HCT116 (cell line): ENCODE measurements around the gene TMEM116. TPM values are rescaled to one million over a fixed set of nuclear protein-coding genes. Genes with fewer than 3 reads are reported as not detected.

Experiments used
- ATAC-seq: fragments of 200-7000 bp; cut with Tn5 transposase; 2 replicates; pipeline ENCODE4 v1.9.1; 2020; ENCODE audit warnings: mild to moderate bottlenecking, moderate library complexity
- BruUV-seq: library from RNA; stranded (reverse); fragments of 400-500 nt; replicated peaks from 2 replicates; lab custom pipeline; 2021; lab: Mats Ljungman, UMichigan
- CTCF ChIA-PET: fragments of 300-600 bp; sonication (Branson Sonifier 250); formaldehyde crosslinking; loops from one replicate; lab custom pipeline; 2021; ENCODE audit warnings: antibody characterized with exemption; lab: Charles Lee
- POLR2A ChIA-PET: fragments of 300-600, 350-600 bp; sonication (Branson Sonifier 250); formaldehyde crosslinking; loops from one replicate; lab custom pipeline; 2021; ENCODE audit warnings: antibody characterized with exemption; lab: Charles Lee
- RAD21 ChIA-PET, 2 experiments: fragments of 300-600 bp; sonication (Branson Sonifier 250); formaldehyde crosslinking; loops; one replicate each; lab custom pipeline; 2023; ENCODE audit warnings: low total read pairs in 2 of 2; ENCODE audit not compliant: uncharacterized antibody in 2 of 2, unreplicated experiment in 2 of 2, low non-redundant PET in 1 of 2; lab: Charles Lee
- DNase-seq: peaks from one replicate; pipeline ENCODE4 v3.0.0-alpha.2; 2010; ENCODE audit warnings: low read depth, low spot score
- H2AFZ ChIP-seq: fragments of 200-600 bp; shearing (Covaris generic), sonication (generic); 2 replicates; pipeline ENCODE4 v1.6.1; 2017; ENCODE audit warnings: low read depth, mixed run types, mixed read lengths, antibody characterized with exemption, low read length; ENCODE audit not compliant: poor library complexity, severe bottlenecking
- H3K27ac ChIP-seq: 2 replicates; pipeline ENCODE4 v1.5.1; 2012; ENCODE audit warnings: low read depth, low read length
- H3K27me3 ChIP-seq: fragments of 200-600 bp; sonication (generic); 2 replicates; pipeline ENCODE4 v1.6.1; 2016; ENCODE audit warnings: mixed run types, low read length, mixed read lengths; ENCODE audit not compliant: insufficient read depth
- H3K36me3 ChIP-seq, 2 experiments: fragments of 200-500 bp in 1 of 2; fragments of 200-600 bp in 1 of 2; sonication (Bioruptor generic) in 1 of 2; sonication (generic) in 1 of 2; 2 replicates each; pipeline versions ENCODE4 v1.5.1 to v1.6.1; 2014 to 2016; ENCODE audit warnings: low read length in 2 of 2, inconsistent platforms in 1 of 2, mixed read lengths in 1 of 2, mixed run types in 1 of 2; ENCODE audit not compliant: insufficient read depth in 2 of 2, control insufficient read depth in 1 of 2
- H3K4me1 ChIP-seq, 2 experiments: fragments of 200-600 bp in 1 of 2; sonication (generic) in 1 of 2; 2 replicates each; pipeline versions ENCODE4 v1.5.1 to v1.6.1; 2012 to 2017; ENCODE audit warnings: low read length in 2 of 2, inconsistent platforms in 1 of 2, mild to moderate bottlenecking in 1 of 2, mixed read lengths in 1 of 2, mixed run types in 1 of 2, moderate library complexity in 1 of 2; ENCODE audit not compliant: insufficient read depth in 2 of 2, control insufficient read depth in 1 of 2
- H3K4me2 ChIP-seq: fragments of 200-600 bp; sonication (generic); 2 replicates; pipeline ENCODE4 v1.6.1; 2017; ENCODE audit warnings: mixed run types, low read length, mixed read lengths
- H3K4me3 ChIP-seq, 2 experiments: fragments of 200-600 bp in 1 of 2; sonication (generic) in 1 of 2; replicated peaks in 1 of 2; 2 replicates each; pipeline ENCODE4 v1.5.1; 2011 to 2016; ENCODE audit warnings: low read length in 2 of 2, control low read depth in 1 of 2, low read depth in 1 of 2, mild to moderate bottlenecking in 1 of 2, mixed read lengths in 1 of 2, mixed run types in 1 of 2
- H3K79me2 ChIP-seq: fragments of 200-600 bp; sonication (generic); 2 replicates; pipeline ENCODE4 v1.6.1; 2017; ENCODE audit warnings: mild to moderate bottlenecking, mixed run types, low read length, moderate library complexity, mixed read lengths; ENCODE audit not compliant: insufficient read depth
- H3K9ac ChIP-seq: fragments of 200-600 bp; sonication (generic); 2 replicates; pipeline ENCODE4 v1.6.1; 2016; ENCODE audit warnings: low read length, mixed read lengths
- H3K9me2 ChIP-seq: fragments of 200-600 bp; sonication (generic), shearing (Covaris generic); 2 replicates; pipeline ENCODE4 v1.6.1; 2017; ENCODE audit warnings: mixed run types, mild to moderate bottlenecking, moderate library complexity; ENCODE audit not compliant: insufficient read depth
- H3K9me3 ChIP-seq, 2 experiments: fragments of 200-500 bp in 1 of 2; fragments of 200-600 bp in 1 of 2; sonication (Bioruptor generic) in 1 of 2; sonication (generic) in 1 of 2; 2 replicates each; pipeline ENCODE4 v1.6.1; 2014 to 2017; ENCODE audit warnings: low read length in 2 of 2, mixed read lengths in 2 of 2, inconsistent platforms in 1 of 2, low read depth in 1 of 2, mild to moderate bottlenecking in 1 of 2, mixed run types in 1 of 2, moderate library complexity in 1 of 2; ENCODE audit not compliant: control insufficient read depth in 1 of 2, insufficient read depth in 1 of 2
- H4K20me1 ChIP-seq: fragments of 200-600 bp; sonication (generic), shearing (Covaris generic); 2 replicates; pipeline ENCODE4 v1.6.1; 2017; ENCODE audit warnings: mixed run types, mild to moderate bottlenecking, moderate library complexity; ENCODE audit not compliant: insufficient read depth
- CEBPB ChIP-seq: IDR thresholded peaks from 2 replicates; pipeline ENCODE4 v1.6.1; 2012; ENCODE audit warnings: low read depth
- EGR1 ChIP-seq: IDR thresholded peaks from 2 replicates; pipeline ENCODE4 v1.6.1; 2012; ENCODE audit warnings: low read depth
- ELF1 ChIP-seq: IDR thresholded peaks from 2 replicates; pipeline ENCODE4 v1.6.1; 2012; ENCODE audit warnings: low read depth, borderline replicate concordance
- FOSL1 ChIP-seq: IDR thresholded peaks from 2 replicates; pipeline ENCODE4 v1.6.1; 2012; ENCODE audit warnings: low read depth
- JUND ChIP-seq: IDR thresholded peaks from 2 replicates; pipeline ENCODE4 v1.6.1; 2012
- POLR2A ChIP-seq: IDR thresholded peaks from 2 replicates; pipeline ENCODE4 v1.7.0; 2011; ENCODE audit warnings: borderline replicate concordance; ENCODE audit not compliant: insufficient read depth, insufficient read length; ENCODE audit errors: extremely low read depth
- POLR2AphosphoS5 ChIP-seq: IDR thresholded peaks from 2 replicates; pipeline ENCODE4 v1.6.1; 2011; ENCODE audit warnings: mild to moderate bottlenecking, low read depth, low read length, moderate library complexity
- SIN3A ChIP-seq: IDR thresholded peaks from 2 replicates; pipeline ENCODE4 v1.6.1; 2012; ENCODE audit warnings: low read depth
- TCF7L2 ChIP-seq: IDR thresholded peaks from 2 replicates; pipeline ENCODE4 v1.7.0; 2011; ENCODE audit warnings: borderline replicate concordance, inconsistent platforms; ENCODE audit not compliant: insufficient read depth, insufficient read length; ENCODE audit errors: extremely low read depth
- YY1 ChIP-seq: IDR thresholded peaks from 2 replicates; pipeline ENCODE4 v1.6.1; 2011; ENCODE audit warnings: low read length, low read depth, moderate library complexity, mild to moderate bottlenecking; ENCODE audit not compliant: insufficient replicate concordance; ENCODE audit errors: extremely low read depth
- ZNF274 ChIP-seq: fragments of 200-500 bp; sonication (Bioruptor generic); IDR thresholded peaks from 2 replicates; pipeline ENCODE4 v1.6.1; 2014; ENCODE audit warnings: mild to moderate bottlenecking, low read depth, low read length, inconsistent platforms
- intact Hi-C: fragments of 100-400 bp; cut with micrococcal nuclease; formaldehyde crosslinking; loops from 2 replicates; pipeline ENCODE4 v1.10.0; 2022
- total RNA-seq: library from RNA; stranded (reverse); gene quantifications from one replicate; pipeline ENCODE4 v1.2.1, GENCODE V29; 2021; ENCODE audit not compliant: unreplicated experiment
- TF ChIP-seq, protein P1 (sequence below): IDR thresholded peaks from 2 replicates; pipeline ENCODE4 v1.6.1; 2011; ENCODE audit warnings: mild to moderate bottlenecking, low read length, moderate library complexity; ENCODE audit not compliant: insufficient replicate concordance; ENCODE audit errors: extremely low read depth
- TF ChIP-seq, protein P2 (sequence below): IDR thresholded peaks from 2 replicates; pipeline ENCODE4 v1.6.1; 2012
- TF ChIP-seq, protein P3 (sequence below), 3 experiments: fragments of 200-600 bp in 1 of 3; sonication (generic) in 1 of 3; IDR thresholded peaks in 2 of 3; conservative IDR thresholded peaks in 1 of 3; 2 replicates each; pipeline ENCODE4 v1.5.1; 2012 to 2017; ENCODE audit warnings: low read depth in 2 of 3, low read length in 2 of 3, antibody characterized with exemption in 1 of 3, borderline replicate concordance in 1 of 3, control low read depth in 1 of 3, mild to moderate bottlenecking in 1 of 3, mixed read lengths in 1 of 3, mixed run types in 1 of 3, moderate library complexity in 1 of 3; ENCODE audit not compliant: insufficient read depth in 1 of 3

Gene TMEM116
- total RNA-seq, 1 experiment from 2014 or later, result 6.8 TPM

DNA sequence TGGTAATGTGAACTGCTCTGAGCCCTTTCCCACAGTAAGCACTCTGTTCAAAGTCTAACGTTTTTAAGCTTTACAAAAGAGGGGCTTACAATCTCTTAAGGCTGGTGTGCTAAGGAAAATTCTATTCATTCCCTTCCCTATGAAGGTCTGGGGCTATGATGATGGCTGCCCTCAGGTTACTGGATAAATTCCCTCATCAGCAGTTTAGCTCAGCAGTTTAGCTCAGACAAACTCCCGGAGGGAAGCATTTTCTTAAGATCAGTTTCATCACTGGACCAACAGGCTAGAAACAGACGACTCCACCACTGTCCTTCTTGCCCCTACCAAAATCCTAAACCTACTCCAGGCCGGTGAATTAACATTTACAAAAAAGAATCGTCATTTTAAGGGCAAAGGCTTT, 19.3 kb upstream of the TMEM116 start:
- Histone ChIP-seq H3K9me2 (no peaks in the 10 kb centered on the region), H3K4me2 (no peak overlapping the region), H2AFZ (no peak overlapping the region), H4K20me1 (no peaks in the 10 kb centered on the region; the same call in 1 of the 2 replicates), H3K79me2 (peaks cover 18% of the 10 kb centered on the region; the same call in 1 of the 2 replicates), H3K4me3 (no peak overlapping the region), H3K36me3 (peaks cover 57 to 70% of the 10 kb centered on the region in 2 experiments), H3K9me3 (no peaks in the 10 kb centered on the region), H3K27me3 (no peaks in the 10 kb centered on the region), H3K4me1 (no peaks in the 10 kb centered on the region), H3K9ac (no peak overlapping the region), H3K27ac (no peak overlapping the region)
- ChIA-PET RAD21 (no interaction called here), POLR2A (no interaction called here), CTCF (no interaction called here)
- no peak for DNase-seq
- intact Hi-C loops, result loop anchor here (10.0 kb wide), 1 partner anchor 353 kb away; the partner anchor contains the start of gene HECTD4
- no peak for ATAC-seq
- no TSS peak for BruUV-seq
- TF ChIP-seq YY1, result no peak
- TF ChIP-seq POLR2A, result no peak
- TF ChIP-seq TCF7L2, result no peak
- TF ChIP-seq, protein P1, sequence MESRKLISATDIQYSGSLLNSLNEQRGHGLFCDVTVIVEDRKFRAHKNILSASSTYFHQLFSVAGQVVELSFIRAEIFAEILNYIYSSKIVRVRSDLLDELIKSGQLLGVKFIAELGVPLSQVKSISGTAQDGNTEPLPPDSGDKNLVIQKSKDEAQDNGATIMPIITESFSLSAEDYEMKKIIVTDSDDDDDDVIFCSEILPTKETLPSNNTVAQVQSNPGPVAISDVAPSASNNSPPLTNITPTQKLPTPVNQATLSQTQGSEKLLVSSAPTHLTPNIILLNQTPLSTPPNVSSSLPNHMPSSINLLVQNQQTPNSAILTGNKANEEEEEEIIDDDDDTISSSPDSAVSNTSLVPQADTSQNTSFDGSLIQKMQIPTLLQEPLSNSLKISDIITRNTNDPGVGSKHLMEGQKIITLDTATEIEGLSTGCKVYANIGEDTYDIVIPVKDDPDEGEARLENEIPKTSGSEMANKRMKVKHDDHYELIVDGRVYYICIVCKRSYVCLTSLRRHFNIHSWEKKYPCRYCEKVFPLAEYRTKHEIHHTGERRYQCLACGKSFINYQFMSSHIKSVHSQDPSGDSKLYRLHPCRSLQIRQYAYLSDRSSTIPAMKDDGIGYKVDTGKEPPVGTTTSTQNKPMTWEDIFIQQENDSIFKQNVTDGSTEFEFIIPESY, result no peak

DNA sequence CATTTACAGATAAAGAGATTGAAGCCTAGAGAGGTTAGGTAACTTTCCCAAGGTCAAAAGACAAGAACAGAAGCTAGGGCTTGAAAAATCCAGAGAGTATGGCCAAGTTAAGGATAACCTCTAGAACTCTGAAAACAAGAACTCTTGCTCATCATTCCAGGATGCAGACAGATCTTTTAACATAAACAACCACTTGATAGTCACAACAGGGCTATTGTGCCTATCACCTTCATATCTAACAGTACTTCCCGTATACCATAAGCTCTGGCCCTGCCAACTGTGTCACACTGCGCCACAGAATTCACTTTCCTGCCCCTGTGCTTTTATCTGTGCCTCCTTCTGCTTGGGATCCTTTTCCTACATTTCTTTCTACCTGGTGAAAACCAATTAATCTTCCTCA, 18.5 kb upstream of the TMEM116 start:
- ATAC-seq (no peak), DNase-seq (no peak)
- H3K27me3 ChIP-seq, result no peaks in the 10 kb centered on the region
- no peak overlapping the region for H3K4me3 ChIP-seq
- BruUV-seq, result no TSS peak
- H4K20me1 ChIP-seq, result no peaks in the 10 kb centered on the region; the same call in 1 of the 2 replicates
- CTCF ChIA-PET, result no interaction called here
- intact Hi-C loops, result loop anchor here (10.0 kb wide), 1 partner anchor 353 kb away; the partner anchor contains the start of gene HECTD4
- POLR2A ChIA-PET, result no interaction called here
- RAD21 ChIA-PET, result no interaction called here
- no peak overlapping the region for H2AFZ ChIP-seq
- H3K79me2 ChIP-seq, result peaks cover 18% of the 10 kb centered on the region; the same call in 1 of the 2 replicates
- no peak overlapping the region for H3K9ac ChIP-seq
- H3K9me2 ChIP-seq, result no peaks in the 10 kb centered on the region
- H3K4me1 ChIP-seq, result no peaks in the 10 kb centered on the region
- H3K36me3 ChIP-seq, result peaks cover 55 to 64% of the 10 kb centered on the region in 2 experiments
- no peak overlapping the region for H3K27ac ChIP-seq
- no peak overlapping the region for H3K4me2 ChIP-seq
- H3K9me3 ChIP-seq, result no peaks in the 10 kb centered on the region
- TF ChIP-seq POLR2AphosphoS5, result no peak
- no peak for TF ChIP-seq ZNF274
- no peak for TF ChIP-seq SIN3A
- TF ChIP-seq JUND, result no peak
- TF ChIP-seq CEBPB, result no peak
- no peak for TF ChIP-seq EGR1
- TF ChIP-seq, protein P2, sequence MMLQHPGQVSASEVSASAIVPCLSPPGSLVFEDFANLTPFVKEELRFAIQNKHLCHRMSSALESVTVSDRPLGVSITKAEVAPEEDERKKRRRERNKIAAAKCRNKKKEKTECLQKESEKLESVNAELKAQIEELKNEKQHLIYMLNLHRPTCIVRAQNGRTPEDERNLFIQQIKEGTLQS, result no peak
- TF ChIP-seq, protein P1, result no peak
- TF ChIP-seq, protein P3, sequence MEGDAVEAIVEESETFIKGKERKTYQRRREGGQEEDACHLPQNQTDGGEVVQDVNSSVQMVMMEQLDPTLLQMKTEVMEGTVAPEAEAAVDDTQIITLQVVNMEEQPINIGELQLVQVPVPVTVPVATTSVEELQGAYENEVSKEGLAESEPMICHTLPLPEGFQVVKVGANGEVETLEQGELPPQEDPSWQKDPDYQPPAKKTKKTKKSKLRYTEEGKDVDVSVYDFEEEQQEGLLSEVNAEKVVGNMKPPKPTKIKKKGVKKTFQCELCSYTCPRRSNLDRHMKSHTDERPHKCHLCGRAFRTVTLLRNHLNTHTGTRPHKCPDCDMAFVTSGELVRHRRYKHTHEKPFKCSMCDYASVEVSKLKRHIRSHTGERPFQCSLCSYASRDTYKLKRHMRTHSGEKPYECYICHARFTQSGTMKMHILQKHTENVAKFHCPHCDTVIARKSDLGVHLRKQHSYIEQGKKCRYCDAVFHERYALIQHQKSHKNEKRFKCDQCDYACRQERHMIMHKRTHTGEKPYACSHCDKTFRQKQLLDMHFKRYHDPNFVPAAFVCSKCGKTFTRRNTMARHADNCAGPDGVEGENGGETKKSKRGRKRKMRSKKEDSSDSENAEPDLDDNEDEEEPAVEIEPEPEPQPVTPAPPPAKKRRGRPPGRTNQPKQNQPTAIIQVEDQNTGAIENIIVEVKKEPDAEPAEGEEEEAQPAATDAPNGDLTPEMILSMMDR (IDR thresholded peaks at IDR 0.05 in 2 of 3, conservative IDR thresholded peaks at IDR 0.05 in 1 of 3; ENCODE audit: borderline replicate concordance in 1 of 3, insufficient read depth in 1 of 3, low read depth in 2 of 3, low read length in 2 of 3), result no peak
- no peak for TF ChIP-seq FOSL1
- no peak for TF ChIP-seq ELF1
